Endothelial cell of umbilical vein (primary cell): ENCODE data around the gene ATG10. TPM values are rescaled to one million over a fixed set of nuclear protein-coding genes. Genes with fewer than 3 reads are reported as not detected.

Source experiments
- BruUV-seq: library from RNA; stranded (reverse); fragments of 400-500 nt; replicated peaks from 2 replicates; lab custom pipeline; 2021; lab: Mats Ljungman, UMichigan
- CTCF ChIA-PET: fragments of 300-600, 350-600 bp; sonication (Branson Sonifier 250); formaldehyde crosslinking; loops from one replicate; lab custom pipeline; 2021; ENCODE audit warnings: antibody characterized with exemption, inconsistent platforms; lab: Charles Lee
- POLR2A ChIA-PET: fragments of 300-600, 350-600 bp; sonication (Branson Sonifier 250); formaldehyde crosslinking; loops from one replicate; lab custom pipeline; 2021; ENCODE audit warnings: antibody characterized with exemption, inconsistent platforms; lab: Charles Lee
- DNase-seq: peaks from one replicate; pipeline ENCODE4 v3.0.0-alpha.2; 2011; ENCODE audit warnings: low read depth, low spot score
- FAIRE-seq: peaks from 2 replicates; lab custom pipeline; 2011; peaks lifted over from hg19 to GRCh38; lab: Jason Lieb, UNC
- H2AFZ ChIP-seq: 2 replicates; pipeline ENCODE4 v1.6.0; 2012; ENCODE audit warnings: low read depth, low read length, control low read depth, inconsistent platforms
- H3K27ac ChIP-seq: 2 replicates; pipeline ENCODE4 v1.5.1; 2011; ENCODE audit warnings: low read depth, mild to moderate bottlenecking, control low read depth, low read length, moderate library complexity; ENCODE audit not compliant: insufficient read depth
- H3K27me3 ChIP-seq, 2 experiments: 2 replicates each; pipeline versions ENCODE4 v1.6.0 to v1.6.1; 2011; ENCODE audit warnings: low read length in 2 of 2, mixed read lengths in 1 of 2; ENCODE audit not compliant: control insufficient read depth in 2 of 2, insufficient read depth in 2 of 2
- H3K36me3 ChIP-seq, 2 experiments: 2 replicates in 1 of 2; 3 replicates in 1 of 2; pipeline ENCODE4 v1.5.1; 2011; ENCODE audit warnings: low read length in 2 of 2, mild to moderate bottlenecking in 1 of 2, moderate library complexity in 1 of 2; ENCODE audit not compliant: control insufficient read depth in 2 of 2, insufficient read depth in 2 of 2; ENCODE audit errors: extremely low read depth in 1 of 2
- H3K4me1 ChIP-seq: 3 replicates; pipeline ENCODE4 v1.5.1; 2011; ENCODE audit warnings: mild to moderate bottlenecking, low read length; ENCODE audit not compliant: control insufficient read depth, insufficient read depth; ENCODE audit errors: extremely low read depth
- H3K4me2 ChIP-seq: 2 replicates; pipeline ENCODE4 v1.6.1; 2011; ENCODE audit warnings: low read length, control low read depth, mixed read lengths; ENCODE audit not compliant: insufficient read depth
- H3K4me3 ChIP-seq, 3 experiments: fragments of 200-600 bp in 1 of 3; sonication (generic), shearing (Covaris generic) in 1 of 3; replicated peaks in 1 of 3; 2 replicates each; pipeline ENCODE4 v1.5.1; 2011 to 2016; ENCODE audit warnings: control low read depth in 3 of 3, low read length in 3 of 3, mild to moderate bottlenecking in 2 of 3, inconsistent platforms in 1 of 3, low read depth in 1 of 3, moderate library complexity in 1 of 3; ENCODE audit not compliant: insufficient read depth in 1 of 3
- H3K79me2 ChIP-seq: 2 replicates; pipeline ENCODE4 v1.6.0; 2012; ENCODE audit warnings: low read length, inconsistent platforms; ENCODE audit not compliant: control insufficient read depth, insufficient read depth
- H3K9ac ChIP-seq: replicated peaks from 2 replicates; pipeline ENCODE3; 2011; ENCODE audit warnings: low read length, control low read depth; ENCODE audit not compliant: insufficient read depth; ENCODE audit errors: extremely low read depth
- H3K9me1 ChIP-seq: replicated peaks from 3 replicates; pipeline ENCODE4 v1.6.0; 2011; ENCODE audit warnings: mild to moderate bottlenecking, low read length; ENCODE audit not compliant: control insufficient read depth, insufficient read depth; ENCODE audit errors: extremely low read depth
- H3K9me3 ChIP-seq: replicated peaks from 2 replicates; pipeline ENCODE4 v1.5.1; 2012; ENCODE audit warnings: low read length, inconsistent platforms; ENCODE audit not compliant: control insufficient read depth, insufficient read depth
- H4K20me1 ChIP-seq: replicated peaks from 2 replicates; pipeline ENCODE3; 2011; ENCODE audit warnings: mild to moderate bottlenecking, low read length; ENCODE audit not compliant: control insufficient read depth, insufficient read depth; ENCODE audit errors: extremely low read depth
- EZH2 ChIP-seq: IDR thresholded peaks from 2 replicates; pipeline ENCODE4 v1.6.1; 2012; ENCODE audit warnings: borderline replicate concordance, low read depth, mild to moderate bottlenecking, moderate library complexity, low read length, inconsistent platforms; ENCODE audit not compliant: severe bottlenecking
- FOS ChIP-seq: IDR thresholded peaks from 2 replicates; pipeline ENCODE4 v1.6.1; 2011; ENCODE audit warnings: mild to moderate bottlenecking, low read length, moderate library complexity, borderline replicate concordance; ENCODE audit not compliant: insufficient read depth
- GATA2 ChIP-seq: IDR thresholded peaks from 2 replicates; pipeline ENCODE4 v1.7.0; 2011; ENCODE audit warnings: low read depth, mild to moderate bottlenecking, moderate library complexity, mixed read lengths, low read length; ENCODE audit not compliant: insufficient read length, insufficient read depth
- JUN ChIP-seq: IDR thresholded peaks from 2 replicates; pipeline ENCODE4 v1.6.1; 2011; ENCODE audit warnings: borderline replicate concordance, low read depth; ENCODE audit not compliant: insufficient read length, insufficient read depth
- MYC ChIP-seq: IDR thresholded peaks from one replicate; pipeline ENCODE4 v1.6.1; 2011; ENCODE audit warnings: mild to moderate bottlenecking, low read depth, low read length
- POLR2A ChIP-seq: IDR thresholded peaks from 2 replicates; pipeline ENCODE4 v1.6.1; 2012; ENCODE audit warnings: low read depth, mild to moderate bottlenecking, control low read depth, low read length
- POLR2AphosphoS5 ChIP-seq: IDR thresholded peaks from 2 replicates; pipeline ENCODE4 v1.6.1; 2012; ENCODE audit warnings: low read depth, mild to moderate bottlenecking, control low read depth, low read length, moderate library complexity; ENCODE audit not compliant: insufficient read depth
- dilution Hi-C: fragments of 300-500 bp; cut with MboI; formaldehyde crosslinking; loops from one replicate; pipeline ENCODE4 v1.15.0; 2019; ENCODE audit warnings: low sequenced_read_pairs; ENCODE audit not compliant: extremely low pct_ligation_motif_present
- intact Hi-C: fragments of 100-400 bp; cut with micrococcal nuclease; formaldehyde crosslinking; loops from one replicate; pipeline ENCODE4 v1.10.0; 2022
- polyA plus RNA-seq, 4 experiments: library from polyadenylated mRNA; depleted of rRNA in 3 of 4; stranded (reverse) in 3 of 4; unstranded in 1 of 4; fragments of >200 nt; gene quantifications; 2 replicates each; pipeline versions ENCODE4 v1.2.1 to v1.2.3, GENCODE V29; 2011 to 2012; ENCODE audit warnings: missing spikeins in 1 of 4
- total RNA-seq: library from RNA; stranded (reverse); gene quantifications from 2 replicates; pipeline ENCODE4 v1.2.3, GENCODE V29; 2021
- TF ChIP-seq, protein P1 (sequence below), 2 donors: IDR thresholded peaks; 1 replicate in 1 of 2; 2 replicates in 1 of 2; pipeline ENCODE4 v1.5.1; 2011; ENCODE audit warnings: low read length in 2 of 2, mild to moderate bottlenecking in 2 of 2, moderate library complexity in 2 of 2, control low read depth in 1 of 2, inconsistent platforms in 1 of 2, low read depth in 1 of 2; ENCODE audit not compliant: insufficient read depth in 1 of 2; ENCODE audit errors: extremely low read depth in 1 of 2
- TF ChIP-seq, protein P2 (sequence below): IDR thresholded peaks from 2 replicates; pipeline ENCODE4 v1.6.1; 2011; ENCODE audit not compliant: insufficient read depth, insufficient read length

ATG10 gene
- total and polyA plus RNA-seq, 2 donors (not counting 3 experiments of a cell fraction or from before 2014, with no cell fraction given) = 1.6 to 3.9 TPM

DNA sequence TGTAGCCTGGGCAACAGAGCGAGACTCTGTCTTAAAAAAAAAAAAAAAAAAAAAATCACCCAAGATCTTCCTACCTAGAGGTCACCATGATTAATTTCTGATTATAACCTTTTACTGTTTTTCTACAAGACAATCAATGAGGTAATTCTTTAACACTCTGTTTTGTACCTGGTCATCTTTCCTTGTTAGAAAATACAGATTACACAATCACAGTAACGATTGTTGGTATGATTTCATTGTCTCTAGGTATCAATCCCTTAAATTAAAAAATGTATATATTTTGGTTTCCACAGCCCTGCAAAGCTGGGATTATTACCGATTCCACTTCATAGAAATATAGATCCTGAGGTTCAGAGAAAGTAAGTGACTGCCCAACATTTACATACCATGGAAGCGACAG is 8.3 kb upstream of the ATG10 start:
- Histone ChIP-seq H3K27me3 (peaks cover 0 to 2% of the 10 kb centered on the region in 2 experiments), H3K9ac (no peak overlapping the region), H3K27ac (no peak overlapping the region), H4K20me1 (no peaks in the 10 kb centered on the region), H3K4me1 (no peaks in the 10 kb centered on the region), H3K79me2 (no peaks in the 10 kb centered on the region), H3K36me3 (no peaks in the 10 kb centered on the region), H2AFZ (no peak overlapping the region), H3K9me1 (no peaks in the 10 kb centered on the region), H3K9me3 (no peaks in the 10 kb centered on the region), H3K4me2 (no peak overlapping the region), H3K4me3 (no peak overlapping the region)
- intact Hi-C loops = no loop called here
- dilution Hi-C loops = no loop called here
- ChIA-PET POLR2A (no interaction called here), CTCF (no interaction called here)
- TF ChIP-seq MYC (no peak), EZH2 (no peak), POLR2A (no peak), GATA2 (no peak), FOS (no peak), JUN (no peak), POLR2AphosphoS5 (no peak)
- TF ChIP-seq, protein P1, sequence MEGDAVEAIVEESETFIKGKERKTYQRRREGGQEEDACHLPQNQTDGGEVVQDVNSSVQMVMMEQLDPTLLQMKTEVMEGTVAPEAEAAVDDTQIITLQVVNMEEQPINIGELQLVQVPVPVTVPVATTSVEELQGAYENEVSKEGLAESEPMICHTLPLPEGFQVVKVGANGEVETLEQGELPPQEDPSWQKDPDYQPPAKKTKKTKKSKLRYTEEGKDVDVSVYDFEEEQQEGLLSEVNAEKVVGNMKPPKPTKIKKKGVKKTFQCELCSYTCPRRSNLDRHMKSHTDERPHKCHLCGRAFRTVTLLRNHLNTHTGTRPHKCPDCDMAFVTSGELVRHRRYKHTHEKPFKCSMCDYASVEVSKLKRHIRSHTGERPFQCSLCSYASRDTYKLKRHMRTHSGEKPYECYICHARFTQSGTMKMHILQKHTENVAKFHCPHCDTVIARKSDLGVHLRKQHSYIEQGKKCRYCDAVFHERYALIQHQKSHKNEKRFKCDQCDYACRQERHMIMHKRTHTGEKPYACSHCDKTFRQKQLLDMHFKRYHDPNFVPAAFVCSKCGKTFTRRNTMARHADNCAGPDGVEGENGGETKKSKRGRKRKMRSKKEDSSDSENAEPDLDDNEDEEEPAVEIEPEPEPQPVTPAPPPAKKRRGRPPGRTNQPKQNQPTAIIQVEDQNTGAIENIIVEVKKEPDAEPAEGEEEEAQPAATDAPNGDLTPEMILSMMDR (IDR thresholded peaks at IDR 0.05; ENCODE audit: extremely low read depth in 1 of 2, insufficient read depth in 1 of 2, low read depth in 1 of 2, low read length in 2 of 2) = no peak
- TF ChIP-seq, protein P2, sequence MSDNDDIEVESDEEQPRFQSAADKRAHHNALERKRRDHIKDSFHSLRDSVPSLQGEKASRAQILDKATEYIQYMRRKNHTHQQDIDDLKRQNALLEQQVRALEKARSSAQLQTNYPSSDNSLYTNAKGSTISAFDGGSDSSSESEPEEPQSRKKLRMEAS = no peak
- no TSS peak for BruUV-seq
- no peak for FAIRE-seq
- DNase-seq = no peak
